WTC11 (cell line): ENCODE data around the gene GNMT.

Source experiments
- CBFB ChIP-seq: sonication (generic); formaldehyde crosslinking; IDR thresholded peaks from 2 replicates; pipeline ENCODE4 v1.8.1; 2022; ENCODE audit warnings: mild to moderate bottlenecking, low read depth, missing genetic modification reagents
- CREB1 ChIP-seq: sonication (generic); formaldehyde crosslinking; IDR thresholded peaks from 2 replicates; pipeline ENCODE4 v1.8.0; 2023; ENCODE audit warnings: mild to moderate bottlenecking, missing genetic modification reagents
- ELF4 ChIP-seq: sonication (generic); formaldehyde crosslinking; IDR thresholded peaks from 2 replicates; pipeline ENCODE4 v1.8.1; 2022; ENCODE audit warnings: low read depth, mild to moderate bottlenecking, moderate library complexity, missing genetic modification reagents
- EMX1 ChIP-seq: fragments of 250-450 bp; sonication (Bioruptor Pico); IDR thresholded peaks from 2 replicates; pipeline ENCODE4 v1.8.0; 2021; ENCODE audit warnings: mild to moderate bottlenecking
- ESRRA ChIP-seq: sonication (generic); formaldehyde crosslinking; IDR thresholded peaks from 2 replicates; pipeline ENCODE4 v1.8.1; 2022; ENCODE audit warnings: mild to moderate bottlenecking, missing genetic modification reagents, borderline replicate concordance
- JUN ChIP-seq: sonication (generic); formaldehyde crosslinking; IDR thresholded peaks from 2 replicates; pipeline ENCODE4 v1.8.0; 2023; ENCODE audit warnings: mild to moderate bottlenecking, missing genetic modification reagents
- MXD4 ChIP-seq: fragments of 250-450 bp; sonication (Bioruptor Pico); IDR thresholded peaks from 2 replicates; pipeline ENCODE4 v1.8.0; 2021; ENCODE audit warnings: mild to moderate bottlenecking, moderate library complexity, borderline replicate concordance
- RELA ChIP-seq: sonication (generic); formaldehyde crosslinking; IDR thresholded peaks from 2 replicates; pipeline ENCODE4 v1.8.1; 2022; ENCODE audit warnings: missing genetic modification reagents, mild to moderate bottlenecking, borderline replicate concordance
- TF ChIP-seq, protein P1 (sequence below): fragments of 200-600 bp; IDR thresholded peaks from 2 replicates; pipeline ENCODE4 v1.8.0; 2022; ENCODE audit warnings: antibody characterized with exemption
- TF ChIP-seq, protein P2 (sequence below): sonication (generic); formaldehyde crosslinking; conservative IDR thresholded peaks from 2 replicates; pipeline ENCODE4 v1.8.1; 2022; ENCODE audit warnings: mild to moderate bottlenecking, missing genetic modification reagents
- TF ChIP-seq, protein P3 (sequence below): sonication (generic); formaldehyde crosslinking; IDR thresholded peaks from 2 replicates; pipeline ENCODE4 v1.8.1; 2023; ENCODE audit warnings: mild to moderate bottlenecking, missing genetic modification reagents, moderate library complexity
- TF ChIP-seq, protein P4 (sequence below): sonication (generic); formaldehyde crosslinking; IDR thresholded peaks from 2 replicates; pipeline ENCODE4 v1.8.1; 2023; ENCODE audit warnings: mild to moderate bottlenecking, missing genetic modification reagents, moderate library complexity

DNA sequence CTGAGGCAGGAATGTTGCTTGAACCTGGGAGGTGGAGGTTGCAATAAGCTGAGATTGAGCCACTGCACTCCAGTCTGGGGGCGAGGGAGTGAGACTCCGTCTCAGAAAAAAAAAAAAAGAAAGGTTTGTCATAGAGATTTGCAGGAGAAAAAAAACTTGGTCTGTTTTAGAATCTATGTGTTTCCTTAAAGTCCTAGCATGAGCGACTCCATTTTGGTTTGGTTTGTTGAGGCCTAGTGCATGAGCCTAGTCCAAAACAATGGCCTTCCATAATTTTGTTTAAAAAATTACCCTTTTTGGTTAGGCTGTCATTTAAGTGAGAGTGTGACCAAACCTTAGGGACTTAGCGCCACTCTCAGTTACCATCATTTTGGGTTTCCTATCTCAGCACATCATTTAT is 8.2 kb upstream of the GNMT start:
- TF ChIP-seq CBFB (CRISPR knock-in tag) (no peak), JUN (CRISPR knock-in tag) (no peak), EMX1 (no peak), ELF4 (no peak), RELA (CRISPR knock-in tag) (no peak), MXD4 (CRISPR knock-in tag) (no peak), CREB1 (CRISPR knock-in tag) (no peak), ESRRA (CRISPR knock-in tag) (no peak)
- TF ChIP-seq, protein P1, sequence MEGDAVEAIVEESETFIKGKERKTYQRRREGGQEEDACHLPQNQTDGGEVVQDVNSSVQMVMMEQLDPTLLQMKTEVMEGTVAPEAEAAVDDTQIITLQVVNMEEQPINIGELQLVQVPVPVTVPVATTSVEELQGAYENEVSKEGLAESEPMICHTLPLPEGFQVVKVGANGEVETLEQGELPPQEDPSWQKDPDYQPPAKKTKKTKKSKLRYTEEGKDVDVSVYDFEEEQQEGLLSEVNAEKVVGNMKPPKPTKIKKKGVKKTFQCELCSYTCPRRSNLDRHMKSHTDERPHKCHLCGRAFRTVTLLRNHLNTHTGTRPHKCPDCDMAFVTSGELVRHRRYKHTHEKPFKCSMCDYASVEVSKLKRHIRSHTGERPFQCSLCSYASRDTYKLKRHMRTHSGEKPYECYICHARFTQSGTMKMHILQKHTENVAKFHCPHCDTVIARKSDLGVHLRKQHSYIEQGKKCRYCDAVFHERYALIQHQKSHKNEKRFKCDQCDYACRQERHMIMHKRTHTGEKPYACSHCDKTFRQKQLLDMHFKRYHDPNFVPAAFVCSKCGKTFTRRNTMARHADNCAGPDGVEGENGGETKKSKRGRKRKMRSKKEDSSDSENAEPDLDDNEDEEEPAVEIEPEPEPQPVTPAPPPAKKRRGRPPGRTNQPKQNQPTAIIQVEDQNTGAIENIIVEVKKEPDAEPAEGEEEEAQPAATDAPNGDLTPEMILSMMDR: no peak
- TF ChIP-seq, protein P2, sequence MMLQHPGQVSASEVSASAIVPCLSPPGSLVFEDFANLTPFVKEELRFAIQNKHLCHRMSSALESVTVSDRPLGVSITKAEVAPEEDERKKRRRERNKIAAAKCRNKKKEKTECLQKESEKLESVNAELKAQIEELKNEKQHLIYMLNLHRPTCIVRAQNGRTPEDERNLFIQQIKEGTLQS (CRISPR knock-in tag): no peak
- TF ChIP-seq, protein P3, sequence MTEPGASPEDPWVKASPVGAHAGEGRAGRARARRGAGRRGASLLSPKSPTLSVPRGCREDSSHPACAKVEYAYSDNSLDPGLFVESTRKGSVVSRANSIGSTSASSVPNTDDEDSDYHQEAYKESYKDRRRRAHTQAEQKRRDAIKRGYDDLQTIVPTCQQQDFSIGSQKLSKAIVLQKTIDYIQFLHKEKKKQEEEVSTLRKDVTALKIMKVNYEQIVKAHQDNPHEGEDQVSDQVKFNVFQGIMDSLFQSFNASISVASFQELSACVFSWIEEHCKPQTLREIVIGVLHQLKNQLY (CRISPR knock-in tag): no peak
- TF ChIP-seq, protein P4, sequence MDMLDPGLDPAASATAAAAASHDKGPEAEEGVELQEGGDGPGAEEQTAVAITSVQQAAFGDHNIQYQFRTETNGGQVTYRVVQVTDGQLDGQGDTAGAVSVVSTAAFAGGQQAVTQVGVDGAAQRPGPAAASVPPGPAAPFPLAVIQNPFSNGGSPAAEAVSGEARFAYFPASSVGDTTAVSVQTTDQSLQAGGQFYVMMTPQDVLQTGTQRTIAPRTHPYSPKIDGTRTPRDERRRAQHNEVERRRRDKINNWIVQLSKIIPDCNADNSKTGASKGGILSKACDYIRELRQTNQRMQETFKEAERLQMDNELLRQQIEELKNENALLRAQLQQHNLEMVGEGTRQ: no peak
